Activated gamma-delta T cell treated with Interleukin-2 at 50 U/mL for 16 hours (primary cell): Measurements from ENCODE around the gene TSPAN2.

Source experiments
- DNase-seq: peaks from one replicate; pipeline ENCODE4 v3.0.0-alpha.2; 2020

TSPAN2 gene

GRCh38 chr1:115112496-115113375, 23.4 kb upstream of the TSPAN2 start:
- peak; percentile 52 for DNase-seq

GRCh38 chr1:115107516-115108260, 18.4 kb upstream of the TSPAN2 start:
- no peak for DNase-seq

- no peak for DNase-seq
Observed at GRCh38 chr1:115105831-115106230, 16.5 kb upstream of the TSPAN2 start.

GRCh38 chr1:115099693-115100050, 10.4 kb upstream of the TSPAN2 start:
- no peak for DNase-seq

- DNase-seq: peak; percentile 63
Observed at GRCh38 chr1:115098979-115099692, 9.8 kb upstream of the TSPAN2 start.

GRCh38 chr1:115092175-115092574, 2.9 kb upstream of the TSPAN2 start:
- no peak for DNase-seq

GRCh38 chr1:115091572-115091971, 2.3 kb upstream of the TSPAN2 start:
- no peak for DNase-seq

GRCh38 chr1:115090956-115091355, 1.7 kb upstream of the TSPAN2 start:
- no peak for DNase-seq

GRCh38 chr1:115090540-115090939, 1.2 kb upstream of the TSPAN2 start:
- no peak for DNase-seq

GRCh38 chr1:115090186-115090490, 835 bp upstream of the TSPAN2 start:
- DNase-seq: no peak

GRCh38 chr1:115088871-115089419, 358 bp downstream of the TSPAN2 start:
- DNase-seq: no peak

GRCh38 chr1:115088115-115088778, 1.1 kb downstream of the TSPAN2 start:
- DNase-seq: no peak

GRCh38 chr1:115086176-115086830, 3.0 kb downstream of the TSPAN2 start:
- no peak for DNase-seq

- DNase-seq: no peak
Observed at GRCh38 chr1:115084902-115085511, 4.3 kb downstream of the TSPAN2 start.

- no peak for DNase-seq
Observed at GRCh38 chr1:115082949-115083348, 6.4 kb downstream of the TSPAN2 start.

GRCh38 chr1:115078708-115079107, 10.6 kb downstream of the TSPAN2 start:
- DNase-seq: no peak

GRCh38 chr1:115077984-115078330, 11.3 kb downstream of the TSPAN2 start:
- DNase-seq: no peak

- no peak for DNase-seq
Observed at GRCh38 chr1:115077286-115077983, 11.9 kb downstream of the TSPAN2 start.

- no peak for DNase-seq
Observed at GRCh38 chr1:115076384-115076915, 12.9 kb downstream of the TSPAN2 start.

- DNase-seq: no peak
Observed at GRCh38 chr1:115074839-115075534, 14.3 kb downstream of the TSPAN2 start.
